Medulla oblongata (tissue), 1 donor: Measurements from ENCODE around the gene NSMF.

Experiments
- DNase-seq: peaks from one replicate; pipeline ENCODE4 v3.0.0-alpha.2; 2015; ENCODE audit errors: extremely low spot score

Gene NSMF, protein sequence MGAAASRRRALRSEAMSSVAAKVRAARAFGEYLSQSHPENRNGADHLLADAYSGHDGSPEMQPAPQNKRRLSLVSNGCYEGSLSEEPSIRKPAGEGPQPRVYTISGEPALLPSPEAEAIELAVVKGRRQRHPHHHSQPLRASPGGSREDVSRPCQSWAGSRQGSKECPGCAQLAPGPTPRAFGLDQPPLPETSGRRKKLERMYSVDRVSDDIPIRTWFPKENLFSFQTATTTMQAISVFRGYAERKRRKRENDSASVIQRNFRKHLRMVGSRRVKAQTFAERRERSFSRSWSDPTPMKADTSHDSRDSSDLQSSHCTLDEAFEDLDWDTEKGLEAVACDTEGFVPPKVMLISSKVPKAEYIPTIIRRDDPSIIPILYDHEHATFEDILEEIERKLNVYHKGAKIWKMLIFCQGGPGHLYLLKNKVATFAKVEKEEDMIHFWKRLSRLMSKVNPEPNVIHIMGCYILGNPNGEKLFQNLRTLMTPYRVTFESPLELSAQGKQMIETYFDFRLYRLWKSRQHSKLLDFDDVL

DNA sequence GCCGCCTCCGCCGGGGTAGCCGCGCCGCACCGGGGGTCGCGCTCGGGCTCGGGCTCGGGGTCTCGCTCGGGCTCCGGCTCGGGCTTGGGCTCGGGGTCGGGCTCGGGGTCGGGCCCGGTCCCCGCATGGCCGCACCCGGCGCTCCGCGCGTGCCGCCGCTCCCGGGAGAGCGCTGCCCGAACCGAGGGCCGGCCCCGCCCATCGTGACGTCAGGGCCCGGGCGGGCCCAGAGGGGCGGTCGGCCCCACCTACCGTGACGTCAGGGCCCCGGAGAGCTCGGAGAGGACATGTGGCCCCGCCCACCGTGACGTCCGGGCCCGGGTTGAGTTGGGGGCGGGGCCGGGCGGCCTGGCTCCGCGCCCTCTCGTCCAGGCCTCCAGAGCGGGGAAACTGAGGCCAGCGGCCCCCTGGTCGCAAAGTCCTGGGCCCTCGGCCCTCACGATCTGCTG is at the start of gene NSMF:
NSMF (minus strand) TSS at position 183 of the 449 bp plus-strand sequence. CDS start 232 bp downstream, outside the sequence.
- peak; percentile 97 for DNase-seq

DNA sequence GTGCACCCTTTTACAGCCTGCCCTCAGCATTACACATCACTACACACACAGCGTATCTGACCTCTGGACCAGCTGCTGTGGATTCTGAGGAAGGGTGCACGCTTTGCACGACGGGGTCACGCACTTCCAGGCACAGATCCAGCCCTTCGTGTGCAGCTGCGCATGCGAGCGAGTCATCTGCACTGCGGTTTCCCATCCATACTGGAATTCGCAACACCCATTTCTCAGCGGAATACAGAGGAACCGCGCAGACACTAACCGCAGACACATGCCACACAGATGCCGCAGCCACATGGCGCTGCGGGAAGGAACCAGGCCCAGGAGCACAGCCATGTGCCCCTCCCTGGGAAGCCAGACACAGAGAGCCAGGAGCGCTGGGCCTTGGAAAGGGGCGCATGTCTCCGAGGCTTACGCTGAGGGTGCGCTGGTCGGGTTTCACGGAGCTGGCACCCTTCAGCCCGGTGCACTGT is 47.6 kb upstream of the NSMF start:
- DNase-seq = no peak

DNA sequence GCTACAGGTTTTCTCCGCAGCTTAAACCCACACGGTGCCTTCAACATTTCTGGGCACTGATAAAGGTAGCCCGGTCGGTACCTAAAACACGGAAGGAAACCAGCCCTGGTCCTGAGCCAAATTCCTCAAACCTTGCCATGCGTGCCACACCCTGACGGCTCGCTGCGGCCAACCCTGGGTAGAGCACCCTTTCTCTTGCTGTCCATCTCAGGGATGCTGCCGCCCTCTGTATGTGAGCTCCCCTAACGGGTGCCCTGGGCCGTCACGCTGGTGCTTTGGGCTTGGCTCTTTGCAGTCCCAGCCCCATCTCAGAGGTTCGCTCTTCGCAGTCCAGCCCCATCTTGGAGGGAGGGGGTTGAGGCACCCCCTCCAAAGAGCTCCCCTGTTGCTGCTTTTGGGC is 47.1 kb upstream of the NSMF start:
- no peak for DNase-seq

DNA sequence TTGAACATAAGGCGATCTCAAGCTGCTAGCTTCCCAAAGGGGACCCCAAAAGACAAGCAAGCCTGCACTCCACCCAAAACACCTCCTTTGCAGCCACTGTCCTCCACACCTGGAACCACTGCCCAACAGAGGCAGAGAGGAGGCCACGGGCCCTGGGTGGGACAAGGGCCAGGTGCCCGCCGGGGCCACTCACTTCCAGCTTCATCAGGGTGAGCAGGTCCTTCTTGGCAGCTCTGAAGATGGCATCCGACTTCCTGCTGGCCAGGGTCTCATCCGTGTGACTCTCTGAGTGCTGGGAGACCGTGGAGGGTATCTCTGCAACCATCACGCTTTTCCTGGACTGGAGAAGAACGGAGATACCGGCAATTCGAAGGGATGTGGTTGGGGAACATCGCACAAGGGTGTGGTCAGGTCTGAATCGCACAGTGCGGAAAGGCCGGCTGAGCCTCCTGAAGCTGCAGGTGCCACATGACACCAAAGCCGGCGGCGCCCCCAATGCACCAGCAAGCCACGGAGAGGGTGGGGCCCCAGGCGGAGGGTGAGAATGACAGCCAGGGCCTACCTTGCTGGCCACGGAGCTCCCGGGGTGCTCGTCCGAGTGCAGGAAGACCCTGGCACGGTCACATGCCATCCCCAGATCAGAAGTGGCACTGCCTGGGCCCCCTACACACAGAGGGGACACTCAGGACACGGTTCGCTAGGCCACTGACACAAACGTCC is 46.4 kb upstream of the NSMF start:
- DNase-seq = no peak

DNA sequence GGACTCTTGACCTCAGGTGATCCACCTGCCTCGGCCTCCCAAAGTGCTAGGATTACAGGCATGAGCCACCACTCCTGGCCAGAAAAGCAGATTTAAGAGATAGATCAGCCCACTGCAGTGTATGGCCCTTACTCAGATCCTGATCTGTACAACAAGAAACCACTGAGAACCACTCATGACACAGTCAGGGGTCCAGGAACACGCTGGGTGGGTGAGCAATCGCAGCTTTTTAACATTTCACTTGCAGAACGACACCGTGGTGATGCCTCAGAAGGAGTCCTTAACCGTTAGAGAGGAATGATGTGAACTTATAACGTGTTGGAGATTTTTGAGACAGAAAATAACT is 45.3 kb upstream of the NSMF start:
- DNase-seq = no peak

DNA sequence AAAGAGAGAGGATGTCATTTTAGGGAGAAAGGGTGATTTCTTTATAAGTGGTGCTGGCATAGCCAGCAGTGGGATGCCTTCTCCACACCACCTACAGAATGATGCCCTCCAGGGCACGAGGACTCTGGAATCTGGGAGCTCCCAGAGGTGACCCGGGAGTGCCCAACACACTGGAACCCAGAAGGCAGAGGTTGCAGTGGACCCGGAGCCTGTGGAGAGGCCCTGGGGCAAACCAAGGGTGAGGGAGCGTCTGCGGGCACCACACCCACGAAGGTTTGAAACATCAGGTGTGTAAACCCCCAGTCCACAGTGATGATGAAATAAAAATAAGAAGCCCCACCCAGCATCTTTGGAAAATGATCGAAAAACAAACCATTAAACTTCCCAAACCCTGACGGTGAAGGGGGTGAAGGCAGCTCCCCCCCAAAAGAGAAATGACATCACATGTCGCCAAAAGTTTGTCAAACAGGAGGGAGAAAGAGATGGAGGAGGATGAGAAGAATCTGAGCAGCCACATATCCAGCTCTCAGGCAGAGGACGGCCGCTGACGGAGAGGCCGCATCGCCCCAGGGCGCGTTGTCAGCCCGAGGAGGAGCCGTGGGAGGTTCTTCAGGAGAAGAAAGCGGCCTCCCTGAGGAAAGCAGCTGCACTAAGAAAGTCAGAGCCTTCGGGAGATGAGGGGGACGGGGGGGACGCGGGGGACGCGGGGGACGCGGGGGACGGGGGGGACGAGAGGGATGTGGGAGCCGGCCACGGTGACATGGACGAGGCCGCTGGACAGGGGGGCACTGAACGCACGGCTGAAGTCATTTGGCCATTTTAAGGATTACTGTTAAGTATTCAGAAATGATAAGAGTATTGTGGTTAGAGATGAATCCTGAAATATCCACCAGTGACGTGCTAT is 43.1 kb upstream of the NSMF start:
- DNase-seq = no peak

DNA sequence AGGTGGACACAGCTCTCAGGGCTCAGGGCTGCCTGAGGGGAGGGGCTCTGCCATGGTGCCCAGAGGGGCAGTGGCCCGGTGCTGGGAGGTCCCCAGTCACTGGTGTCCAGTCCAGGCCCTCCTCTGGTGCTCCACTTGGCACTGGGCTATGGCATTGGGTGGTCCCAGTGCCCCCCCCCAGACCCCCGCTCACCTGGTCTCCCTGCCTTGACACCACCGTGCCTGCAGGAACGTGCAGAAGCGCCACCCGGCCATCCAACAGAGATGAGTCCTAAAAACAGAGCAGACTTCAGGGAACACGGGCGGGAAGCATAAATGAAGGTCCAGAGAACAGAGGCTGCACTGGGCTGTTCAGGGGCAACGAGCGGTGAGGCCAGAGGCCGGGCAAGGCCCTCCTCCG is 42.3 kb upstream of the NSMF start:
- no peak for DNase-seq

DNA sequence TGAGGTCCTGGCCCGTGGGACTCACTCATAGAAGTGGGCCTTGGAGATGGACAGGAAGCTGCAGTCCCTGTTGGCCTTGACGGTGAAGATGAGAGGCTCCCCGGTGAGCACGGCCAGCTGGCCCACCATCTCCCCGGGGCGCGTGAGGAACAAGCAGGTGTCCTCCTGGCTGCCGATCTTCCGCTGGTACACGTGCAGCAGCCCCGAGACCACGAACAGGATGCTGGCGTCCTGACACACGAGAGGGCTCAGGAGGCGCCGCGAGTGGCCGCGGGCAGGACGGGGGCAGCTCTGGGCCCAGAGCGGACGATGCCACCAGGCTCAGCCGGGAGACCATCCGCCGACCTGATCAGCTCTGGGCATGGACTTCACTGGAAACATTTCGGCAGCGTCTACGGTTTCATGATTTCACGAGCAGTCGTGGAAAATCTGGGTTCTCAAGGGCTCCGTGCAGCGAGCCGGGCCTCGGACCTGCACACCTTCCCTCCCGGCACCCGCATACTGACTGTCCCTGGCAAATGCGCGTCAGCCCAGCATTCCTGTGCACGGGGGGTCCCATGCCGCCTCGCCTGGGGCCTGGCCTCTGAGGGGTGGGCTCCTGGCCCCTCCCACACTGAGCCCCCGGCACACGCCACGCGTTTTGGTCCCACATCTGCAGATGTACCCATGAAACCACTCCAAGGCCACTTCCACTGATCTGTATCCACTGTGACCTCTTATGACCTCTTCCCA is 41.7 kb upstream of the NSMF start:
- DNase-seq = no peak

DNA sequence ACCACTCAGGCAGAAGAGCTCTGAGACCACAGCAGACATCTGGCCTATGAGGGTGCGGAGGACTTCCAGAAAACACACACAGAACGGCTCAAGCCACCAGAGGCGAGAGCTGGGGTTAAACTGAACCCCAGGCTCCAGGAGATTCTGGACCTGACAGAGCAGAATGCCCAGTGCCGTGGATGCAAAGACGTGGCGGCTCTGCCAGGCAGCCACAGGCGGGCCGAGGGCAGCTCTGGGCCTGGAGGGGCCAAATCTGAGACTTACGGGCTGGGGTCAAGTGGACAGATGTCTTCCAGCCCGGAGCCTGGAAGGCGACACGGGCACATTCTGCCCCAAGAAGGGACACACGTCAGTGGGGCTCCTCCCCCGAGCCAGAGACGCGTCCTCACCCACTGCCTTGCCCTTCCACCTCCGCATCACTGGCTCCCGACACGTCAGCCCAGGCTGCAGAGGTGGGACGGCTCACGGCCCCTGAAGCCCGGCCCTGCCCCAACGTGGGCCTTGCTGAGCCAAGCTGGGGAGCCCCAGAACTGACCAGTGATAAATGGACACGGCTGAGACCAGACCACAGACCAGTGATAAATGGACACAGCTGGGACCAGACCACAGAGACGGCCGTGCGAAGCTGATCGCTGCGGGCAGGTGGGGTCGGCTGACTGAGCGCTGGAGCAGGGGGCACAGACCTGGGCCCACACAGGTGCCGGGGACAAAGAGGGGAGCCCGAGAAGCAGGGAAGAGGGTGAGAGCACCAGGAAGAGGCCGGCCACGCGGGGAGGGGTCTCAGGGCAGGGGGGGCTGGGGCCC is 40.9 kb upstream of the NSMF start:
- no peak for DNase-seq

DNA sequence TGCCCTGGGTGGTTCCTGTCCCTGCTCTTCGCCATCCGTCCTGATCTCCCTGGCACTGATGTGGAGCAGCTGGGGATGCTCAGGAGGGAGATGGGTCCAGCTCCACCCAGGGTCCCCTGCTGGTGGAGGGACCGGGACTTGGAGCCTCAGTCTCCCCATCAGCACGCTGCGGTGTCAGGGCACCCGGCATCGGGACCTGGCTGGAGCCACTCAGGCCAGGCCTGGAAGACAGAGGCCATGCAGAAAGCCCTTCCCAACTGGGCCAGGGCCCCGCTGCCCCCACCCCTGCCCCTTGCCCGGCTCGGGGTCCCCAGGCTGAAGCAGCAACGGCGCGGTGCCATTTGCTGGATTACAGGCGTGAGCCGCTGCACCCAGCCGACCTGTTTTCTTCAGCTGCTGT is 40.3 kb upstream of the NSMF start:
- no peak for DNase-seq

DNA sequence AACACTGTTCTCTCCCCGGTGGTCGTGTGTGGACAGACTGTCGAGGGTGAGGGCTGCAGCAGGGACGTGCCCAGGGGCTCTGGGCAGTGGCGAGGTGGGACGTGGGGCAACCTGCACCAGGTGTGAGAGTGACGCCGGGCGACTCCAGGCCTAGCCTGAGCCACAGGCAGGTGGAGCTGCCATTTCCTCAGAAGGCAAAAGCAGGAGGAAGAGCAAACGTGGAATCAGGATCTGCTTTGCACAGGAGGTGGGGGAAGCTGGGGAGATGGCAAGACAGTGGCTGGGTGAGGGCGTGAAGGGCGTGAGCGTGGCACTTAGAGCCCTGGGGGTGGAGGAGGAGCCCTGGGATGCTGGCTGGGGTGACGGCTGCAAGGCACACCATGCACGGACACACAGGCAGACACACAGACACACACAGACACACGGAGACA is 39.6 kb upstream of the NSMF start:
- no peak for DNase-seq

DNA sequence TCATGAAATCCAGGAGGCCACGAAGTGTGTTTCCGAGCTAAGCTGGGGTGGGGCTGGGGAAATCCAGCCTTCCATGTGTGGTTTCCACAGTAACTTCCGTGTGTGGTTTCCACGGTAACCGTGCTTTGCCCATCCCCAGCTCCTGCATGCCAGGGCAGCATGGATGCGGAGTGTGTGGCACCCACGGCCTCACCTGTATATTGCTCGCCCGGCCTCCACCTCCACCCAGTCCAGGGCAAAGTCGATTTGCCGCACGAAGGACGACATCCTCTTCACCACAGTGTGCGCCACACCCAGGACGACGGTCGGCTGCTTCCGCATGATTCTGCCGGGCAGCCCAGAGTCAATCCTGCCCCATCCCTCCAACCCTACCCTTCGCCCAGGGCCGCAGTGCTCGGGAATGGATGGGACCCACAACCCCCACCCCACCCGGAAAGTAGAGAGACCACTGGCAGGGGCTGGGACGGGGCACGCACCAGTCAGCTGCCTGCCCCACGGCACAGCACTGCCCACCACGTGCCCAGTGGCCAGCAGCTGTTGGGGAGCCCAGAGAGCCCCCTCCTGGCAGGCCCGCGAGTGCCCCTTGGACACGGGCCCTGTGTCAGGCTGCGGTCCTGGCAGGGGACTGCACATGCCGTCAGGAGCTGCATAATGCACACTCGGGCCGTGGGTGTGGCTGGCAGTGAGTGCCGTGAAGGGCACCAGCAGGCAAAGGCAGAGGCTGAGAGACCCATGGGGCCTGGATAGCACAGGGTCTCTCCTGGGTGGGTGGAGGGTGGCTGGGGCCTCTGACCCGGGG is 39.0 kb upstream of the NSMF start:
- no peak for DNase-seq

DNA sequence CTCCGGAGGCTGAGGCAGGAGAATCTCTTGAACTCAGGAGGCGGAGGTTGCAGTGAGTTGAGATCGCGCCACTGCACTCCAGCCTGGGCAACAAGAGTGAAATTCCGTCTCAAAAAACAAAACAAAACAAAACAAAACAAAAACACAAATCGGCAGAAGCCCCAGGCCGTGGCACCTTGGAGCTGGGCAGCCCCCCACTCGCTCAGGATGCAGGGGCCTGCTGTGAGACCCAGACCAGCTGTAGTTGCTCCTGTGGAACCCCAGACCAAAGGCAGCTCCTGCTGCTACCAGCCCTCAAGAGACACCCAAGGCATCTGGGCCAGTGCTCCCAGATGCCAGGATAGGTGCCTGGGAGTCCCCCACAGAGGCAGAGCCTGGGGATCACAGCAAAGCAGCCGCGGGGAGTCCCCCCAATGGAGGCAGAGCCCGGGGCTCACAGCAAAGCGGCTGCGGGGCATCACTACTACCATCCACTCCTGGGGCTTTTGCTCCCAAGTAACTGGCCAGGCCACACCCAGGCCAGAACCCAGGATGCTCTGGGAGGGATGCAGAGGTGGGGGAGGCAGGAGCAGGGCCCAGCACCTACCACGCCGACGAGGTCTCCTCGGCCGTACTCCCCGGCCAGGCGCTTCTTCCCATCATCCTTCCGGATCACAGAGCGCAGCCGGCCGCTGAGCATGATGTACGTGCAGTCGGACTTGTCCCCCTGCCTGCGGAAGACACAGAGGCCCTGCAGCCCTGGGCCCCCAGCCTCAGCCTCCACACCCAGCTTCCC is 37.7 kb upstream of the NSMF start:
- no peak for DNase-seq

DNA sequence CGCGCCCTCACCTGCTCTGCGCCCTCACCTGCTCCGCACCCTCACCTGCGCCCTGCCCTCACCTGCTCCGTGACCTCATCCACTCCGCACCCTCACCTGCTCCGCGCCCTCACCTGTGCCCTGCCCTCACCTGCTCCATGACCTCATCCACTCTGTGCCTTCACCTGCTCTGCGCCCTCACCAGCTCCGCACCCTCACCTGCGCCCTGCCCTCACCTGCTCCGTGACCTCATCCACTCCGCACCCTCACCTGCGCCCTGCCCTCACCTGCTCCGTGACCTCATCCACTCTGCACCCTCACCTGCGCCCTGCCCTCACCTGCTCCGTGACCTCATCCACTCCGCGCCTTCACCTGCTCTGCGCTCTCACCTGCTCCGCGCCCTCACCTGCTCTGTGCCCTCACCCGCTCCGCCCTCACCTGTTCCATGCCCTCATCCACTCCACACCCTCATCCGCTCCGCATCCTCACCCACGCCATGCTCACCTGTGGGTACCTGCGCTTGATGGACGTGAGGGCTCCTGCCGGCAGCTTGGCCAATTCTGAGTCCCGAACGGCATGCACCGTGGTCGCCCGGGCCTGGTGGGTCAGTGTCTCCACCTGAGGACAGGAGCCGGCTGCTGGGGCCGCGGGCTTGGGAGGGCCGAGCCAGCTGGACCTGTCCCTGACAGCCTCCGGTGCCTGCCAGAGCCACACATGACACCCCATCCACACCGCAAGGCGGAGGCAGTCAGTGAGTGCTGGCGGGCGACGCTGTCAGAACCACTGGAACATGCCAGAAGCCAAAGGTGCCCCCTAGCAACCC is 35.6 kb upstream of the NSMF start:
- peak; percentile 8 for DNase-seq

DNA sequence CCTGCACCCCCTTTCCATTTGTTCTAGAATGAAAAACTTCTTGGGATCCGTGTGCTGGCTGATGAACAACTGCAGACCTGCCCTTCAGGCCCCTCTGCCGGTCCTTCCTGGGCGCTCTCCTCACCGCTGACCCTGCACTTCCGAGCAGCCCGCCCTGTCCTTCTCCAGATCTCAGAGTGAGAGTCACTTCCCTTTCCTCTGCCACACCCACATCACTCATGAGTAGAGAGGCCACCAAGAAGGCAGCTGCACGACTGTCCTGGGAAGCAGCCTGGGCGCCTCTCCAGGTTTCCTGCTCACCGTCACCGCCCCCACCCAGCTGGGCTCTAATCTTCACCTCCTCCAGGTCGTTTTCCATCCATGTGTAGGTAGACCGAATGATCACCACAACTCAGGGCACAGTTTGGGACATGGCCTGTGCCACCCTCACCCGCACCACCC is 35.0 kb upstream of the NSMF start:
- DNase-seq = no peak

DNA sequence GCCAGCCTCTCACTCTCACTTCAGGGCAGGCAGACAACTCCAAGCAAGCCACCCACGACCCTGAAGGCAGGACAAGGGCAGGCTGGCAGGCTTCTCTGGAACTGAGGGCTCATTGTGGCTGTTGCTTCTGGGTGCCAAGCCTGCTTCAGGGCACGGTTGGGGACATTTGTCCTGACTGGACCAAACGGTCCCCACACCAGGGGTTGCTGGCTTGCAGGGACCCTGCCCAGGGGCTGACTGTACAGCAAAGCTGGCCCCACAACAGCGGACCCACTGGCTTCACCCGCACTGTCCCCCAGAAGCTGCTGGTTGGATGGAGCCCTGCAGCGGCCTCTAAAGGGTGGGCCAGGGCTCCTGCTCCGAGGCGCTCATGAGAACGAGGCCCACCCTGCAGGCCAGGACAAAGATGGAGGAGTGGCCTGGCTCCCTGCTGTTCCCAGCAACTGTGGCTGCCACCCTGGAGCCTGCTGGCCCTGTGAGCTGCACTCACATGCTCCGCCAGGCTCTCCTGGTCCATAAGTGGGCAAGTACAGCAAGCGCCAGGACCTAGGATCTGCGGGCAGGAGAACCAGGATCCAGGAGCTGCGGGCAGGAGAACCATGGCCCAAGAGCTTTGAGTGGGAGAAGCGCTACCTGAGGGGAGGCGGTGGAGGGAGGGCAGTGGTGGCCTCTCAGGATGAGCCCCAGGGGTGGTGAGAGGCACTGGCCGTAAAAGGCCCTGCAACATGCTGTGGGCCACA is 34.4 kb upstream of the NSMF start:
- no peak for DNase-seq
